ENCODE data around the gene ADCK1. TPM values are rescaled to one million over a fixed set of nuclear protein-coding genes. Genes with fewer than 3 reads are reported as not detected.
"Not testable (repeated sequence)": the region's sequence is repeated elsewhere in the genome, so short reads cannot be mapped to it uniquely, and the experiment has no call there.

ADCK1 gene
- total RNA-seq, 4 donors from 2014 or later, result 5.4 to 7.1 (median 5.6) TPM; not detected in 1

DNA sequence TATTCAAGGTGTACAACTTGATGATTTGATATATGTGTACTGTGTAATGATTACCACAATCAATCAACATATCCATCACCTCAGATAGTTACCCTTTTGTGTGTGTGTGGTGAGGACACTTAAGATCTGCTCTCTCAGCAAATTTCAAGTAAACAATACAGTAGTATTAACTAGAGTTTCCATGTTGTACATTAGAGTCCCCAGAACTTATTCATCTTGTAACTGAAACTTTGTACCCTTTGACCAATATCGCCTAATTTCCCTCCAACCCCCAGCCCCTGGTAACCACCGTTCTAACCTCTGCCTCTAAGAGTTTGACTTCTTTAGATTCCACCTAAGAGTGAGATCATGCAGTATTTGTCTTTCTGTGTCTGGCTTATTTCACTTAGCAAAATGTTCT lies 12.1 kb downstream of the ADCK1 start:
- Histone ChIP-seq H3K4me3 (no peak overlapping the region), H3K27me3 (no peaks in the 10 kb centered on the region), H3K4me1 (no peaks in the 10 kb centered on the region), H3K9me3 (no peaks in the 10 kb centered on the region), H3K36me3 (no peaks in the 10 kb centered on the region), H3K27ac (no peak overlapping the region)
- no peak for TF ChIP-seq POLR2A (IDR thresholded peaks at IDR 0.05)
- TF ChIP-seq, protein P1, sequence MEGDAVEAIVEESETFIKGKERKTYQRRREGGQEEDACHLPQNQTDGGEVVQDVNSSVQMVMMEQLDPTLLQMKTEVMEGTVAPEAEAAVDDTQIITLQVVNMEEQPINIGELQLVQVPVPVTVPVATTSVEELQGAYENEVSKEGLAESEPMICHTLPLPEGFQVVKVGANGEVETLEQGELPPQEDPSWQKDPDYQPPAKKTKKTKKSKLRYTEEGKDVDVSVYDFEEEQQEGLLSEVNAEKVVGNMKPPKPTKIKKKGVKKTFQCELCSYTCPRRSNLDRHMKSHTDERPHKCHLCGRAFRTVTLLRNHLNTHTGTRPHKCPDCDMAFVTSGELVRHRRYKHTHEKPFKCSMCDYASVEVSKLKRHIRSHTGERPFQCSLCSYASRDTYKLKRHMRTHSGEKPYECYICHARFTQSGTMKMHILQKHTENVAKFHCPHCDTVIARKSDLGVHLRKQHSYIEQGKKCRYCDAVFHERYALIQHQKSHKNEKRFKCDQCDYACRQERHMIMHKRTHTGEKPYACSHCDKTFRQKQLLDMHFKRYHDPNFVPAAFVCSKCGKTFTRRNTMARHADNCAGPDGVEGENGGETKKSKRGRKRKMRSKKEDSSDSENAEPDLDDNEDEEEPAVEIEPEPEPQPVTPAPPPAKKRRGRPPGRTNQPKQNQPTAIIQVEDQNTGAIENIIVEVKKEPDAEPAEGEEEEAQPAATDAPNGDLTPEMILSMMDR (IDR thresholded peaks at IDR 0.05), result no peak
- DNase-seq, result no peak
- intact Hi-C loops (cut with DNase I; ENCODE audit: low total_unique reads), result no loop called here

DNA sequence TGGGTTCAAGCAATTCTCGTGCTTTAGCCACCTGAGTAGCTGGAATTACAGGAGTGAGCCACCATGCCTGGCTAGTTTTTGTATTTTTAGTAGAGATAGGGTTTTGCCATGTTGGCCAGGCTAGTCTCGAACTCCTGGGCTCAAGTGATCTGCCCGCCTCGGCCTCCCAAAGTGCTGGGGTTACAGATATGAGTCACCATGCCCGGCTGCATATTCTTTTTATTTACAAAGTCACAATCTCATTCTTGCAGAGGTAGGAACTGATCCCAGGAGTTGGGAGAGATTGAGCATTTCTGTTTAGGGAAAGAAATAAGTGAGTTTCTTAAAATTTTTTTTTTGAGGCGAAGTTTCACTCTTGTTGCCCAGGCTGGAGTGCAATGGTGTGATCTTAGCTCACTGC lies 12.8 kb downstream of the ADCK1 start:
- H3K27ac ChIP-seq; H3K27me3 ChIP-seq; DNase-seq; H3K4me3 ChIP-seq; intact Hi-C loops (cut with DNase I; ENCODE audit: low total_unique reads); H3K9me3 ChIP-seq; H3K36me3 ChIP-seq; H3K4me1 ChIP-seq: not testable (repeated sequence)

DNA sequence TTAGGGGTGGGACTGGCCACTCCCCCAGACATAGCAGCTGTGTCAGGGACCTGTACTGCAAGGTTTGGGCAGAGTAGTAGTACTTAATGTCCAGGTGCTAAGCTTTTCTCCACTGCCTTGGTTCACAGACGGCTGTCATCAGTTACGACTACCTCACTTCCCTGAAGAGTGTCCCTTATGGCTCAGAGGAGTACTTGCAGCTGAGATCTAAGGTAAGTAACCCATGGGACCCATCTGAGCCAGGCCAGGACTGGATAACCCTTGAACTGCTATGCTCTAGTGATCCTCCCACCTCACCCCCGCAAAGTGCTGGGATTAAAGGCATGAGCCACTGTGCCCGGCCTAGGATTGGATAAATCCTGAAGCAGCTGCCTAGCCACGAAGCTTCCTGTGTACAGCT lies 22.4 kb downstream of the ADCK1 start:
- Histone ChIP-seq H3K27me3 (no peaks in the 10 kb centered on the region), H3K4me1 (no peaks in the 10 kb centered on the region), H3K9me3 (no peaks in the 10 kb centered on the region), H3K4me3 (no peak overlapping the region), H3K27ac (no peak overlapping the region), H3K36me3 (no peaks in the 10 kb centered on the region)
- DNase-seq, result no peak
- intact Hi-C loops (cut with DNase I; ENCODE audit: low total_unique reads), result no loop called here
- TF ChIP-seq POLR2A (IDR thresholded peaks at IDR 0.05), result no peak
- TF ChIP-seq, protein P1 (IDR thresholded peaks at IDR 0.05), result no peak

DNA sequence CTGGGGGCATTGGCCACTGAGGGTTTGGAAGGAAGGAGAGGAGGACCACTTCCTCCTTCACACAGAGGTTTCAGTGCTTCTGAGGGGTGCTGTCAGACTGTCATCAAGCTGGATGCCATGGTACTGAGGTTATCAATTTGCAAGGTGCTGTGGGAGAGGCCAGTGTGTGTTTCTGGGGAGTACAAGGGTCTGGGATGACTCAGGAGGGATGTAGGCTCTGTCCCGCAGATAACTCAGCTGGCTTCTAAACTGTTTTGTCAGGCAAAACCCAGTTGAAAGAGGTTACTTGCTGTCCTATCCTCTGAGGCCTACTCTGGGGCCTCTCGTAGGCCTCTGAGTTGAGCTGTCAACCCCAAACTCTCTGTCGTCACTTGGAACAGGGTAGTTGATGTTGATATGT lies 22.8 kb downstream of the ADCK1 start:
- Histone ChIP-seq H3K27me3 (no peaks in the 10 kb centered on the region), H3K36me3 (no peaks in the 10 kb centered on the region), H3K9me3 (no peaks in the 10 kb centered on the region), H3K4me3 (no peak overlapping the region), H3K27ac (no peak overlapping the region), H3K4me1 (no peaks in the 10 kb centered on the region)
- no peak for DNase-seq
- intact Hi-C loops (cut with DNase I; ENCODE audit: low total_unique reads), result no loop called here
- no peak for TF ChIP-seq POLR2A (IDR thresholded peaks at IDR 0.05)
- TF ChIP-seq, protein P1 (IDR thresholded peaks at IDR 0.05), result no peak

DNA sequence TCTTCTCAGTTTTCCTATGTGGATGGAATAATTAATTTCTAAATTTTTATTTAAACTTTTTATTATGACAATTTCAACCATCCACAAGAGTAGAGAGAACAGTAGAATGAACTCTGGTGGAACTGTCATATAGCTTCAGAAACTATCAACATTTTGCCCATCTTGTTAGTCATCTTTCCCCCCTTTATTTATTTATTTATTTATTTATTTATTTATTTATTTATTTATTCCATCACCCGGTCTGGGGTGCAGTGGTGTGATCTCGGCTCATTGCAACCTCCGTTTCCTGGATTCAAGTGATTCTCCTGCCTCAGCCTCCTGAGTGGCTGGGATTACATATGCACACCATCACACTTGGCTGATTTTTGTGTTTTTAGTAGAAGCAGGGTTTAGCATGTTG lies 23.5 kb downstream of the ADCK1 start:
- H3K4me3 ChIP-seq, result no peak overlapping the region
- no peaks in the 10 kb centered on the region for H3K36me3 ChIP-seq
- H3K4me1 ChIP-seq, result no peaks in the 10 kb centered on the region
- TF ChIP-seq, protein P1 (IDR thresholded peaks at IDR 0.05), result no peak
- no peak for TF ChIP-seq POLR2A (IDR thresholded peaks at IDR 0.05)
- H3K9me3 ChIP-seq, result no peaks in the 10 kb centered on the region
- no peak for DNase-seq
- no peak overlapping the region for H3K27ac ChIP-seq
- no peaks in the 10 kb centered on the region for H3K27me3 ChIP-seq
- intact Hi-C loops (cut with DNase I; ENCODE audit: low total_unique reads), result no loop called here

DNA sequence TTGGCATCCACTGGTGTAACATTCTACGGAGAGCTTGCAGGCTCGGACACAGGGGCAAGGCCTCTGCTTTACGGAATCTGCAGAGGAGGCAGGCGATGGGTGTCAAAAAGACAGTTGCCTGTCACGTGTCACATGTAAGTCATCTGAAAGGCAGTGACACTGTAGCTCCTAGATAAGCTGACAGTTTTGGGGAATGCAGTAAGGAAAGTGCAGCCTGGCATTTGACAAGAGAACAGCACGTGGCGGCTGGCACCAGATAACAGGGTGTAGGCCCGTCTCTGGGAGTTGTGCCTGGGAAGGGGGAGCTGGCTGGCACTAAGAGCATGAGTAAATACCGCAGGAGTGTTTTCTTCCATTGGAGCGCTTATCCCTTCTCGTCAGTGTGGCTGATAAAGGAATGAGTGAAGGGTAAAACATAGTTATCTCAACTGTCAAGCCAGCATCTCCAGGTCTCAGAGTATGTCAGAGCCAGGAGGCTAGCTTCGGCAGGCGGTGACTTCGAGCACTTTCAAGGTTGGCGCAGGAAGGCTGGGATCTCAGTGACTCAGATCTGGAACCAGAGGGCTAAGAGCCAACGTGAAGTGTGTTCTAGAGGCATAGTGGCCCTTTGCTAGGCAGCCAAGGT lies 26.1 kb downstream of the ADCK1 start:
- H3K9me3 ChIP-seq, result no peaks in the 10 kb centered on the region
- H3K27ac ChIP-seq, result no peak overlapping the region
- no peaks in the 10 kb centered on the region for H3K27me3 ChIP-seq
- no peak for DNase-seq
- H3K36me3 ChIP-seq, result no peaks in the 10 kb centered on the region
- H3K4me3 ChIP-seq, result no peak overlapping the region
- TF ChIP-seq, protein P1 (IDR thresholded peaks at IDR 0.05), result no peak
- no peak for TF ChIP-seq POLR2A (IDR thresholded peaks at IDR 0.05)
- intact Hi-C loops (cut with DNase I; ENCODE audit: low total_unique reads), result no loop called here
- no peaks in the 10 kb centered on the region for H3K4me1 ChIP-seq
